ENCODE measurements around the gene RAD21L1.
"Not testable (repeated sequence)": the region's sequence is repeated elsewhere in the genome, so short reads cannot be mapped to it uniquely, and the experiment has no call there.

The RAD21L1 gene

DNA sequence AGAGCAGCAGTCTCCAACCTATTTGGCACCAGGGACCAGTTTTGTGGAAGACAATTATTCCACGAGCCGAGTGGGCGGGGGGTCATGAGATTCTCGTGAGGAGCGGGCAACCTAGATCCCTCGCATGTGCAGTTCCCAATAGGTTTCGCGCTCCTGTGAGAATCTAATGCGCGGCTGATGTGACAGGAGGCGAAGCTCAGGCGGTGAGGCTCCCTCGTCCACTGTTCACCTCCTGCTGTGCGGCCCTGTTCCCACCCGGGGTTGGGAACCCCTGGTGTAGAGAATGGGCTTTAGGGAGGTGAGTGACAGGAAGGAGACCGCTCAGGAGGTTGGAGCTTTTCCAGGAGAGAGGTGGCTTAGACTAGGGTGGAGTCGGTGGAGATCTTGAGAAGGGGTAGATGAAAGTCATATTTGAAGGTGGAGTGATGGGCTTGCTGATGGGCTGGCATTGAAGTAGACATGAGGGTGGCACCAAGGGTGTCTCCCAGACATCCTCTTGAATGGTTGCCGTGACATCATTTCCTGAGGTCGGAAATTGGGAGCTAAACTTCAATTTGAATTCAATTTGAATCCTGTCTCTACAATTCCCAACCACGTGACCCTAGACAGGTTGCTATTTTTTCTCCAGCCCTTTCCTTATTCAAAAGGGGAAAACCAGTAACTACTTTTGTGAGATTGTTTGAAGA, 1.5 kb upstream of the RAD21L1 start:
- DNase-seq (ENCODE audit: low read depth in 2 of 2, low spot score in 1 of 2), result no peak

GRCh38 chr20:1225263-1225782, 521 bp upstream of the RAD21L1 start:
- DNase-seq (ENCODE audit: low read depth in 2 of 2, low spot score in 1 of 2), result no peak

- DNase-seq (ENCODE audit: low read depth in 2 of 2, low spot score in 1 of 2), result no peak
Observed at GRCh38 chr20:1229541-1229940, 3.7 kb downstream of the RAD21L1 start.

- DNase-seq (ENCODE audit: low read depth in 2 of 2, low spot score in 1 of 2), result no peak
Observed at GRCh38 chr20:1232286-1233111, 6.7 kb downstream of the RAD21L1 start.

GRCh38 chr20:1240549-1240948, 14.7 kb downstream of the RAD21L1 start:
- no peak for DNase-seq (ENCODE audit: low read depth in 2 of 2, low spot score in 1 of 2)

GRCh38 chr20:1241456-1241855, 15.6 kb downstream of the RAD21L1 start:
- DNase-seq (ENCODE audit: low read depth in 2 of 2, low spot score in 1 of 2), result no peak

DNA sequence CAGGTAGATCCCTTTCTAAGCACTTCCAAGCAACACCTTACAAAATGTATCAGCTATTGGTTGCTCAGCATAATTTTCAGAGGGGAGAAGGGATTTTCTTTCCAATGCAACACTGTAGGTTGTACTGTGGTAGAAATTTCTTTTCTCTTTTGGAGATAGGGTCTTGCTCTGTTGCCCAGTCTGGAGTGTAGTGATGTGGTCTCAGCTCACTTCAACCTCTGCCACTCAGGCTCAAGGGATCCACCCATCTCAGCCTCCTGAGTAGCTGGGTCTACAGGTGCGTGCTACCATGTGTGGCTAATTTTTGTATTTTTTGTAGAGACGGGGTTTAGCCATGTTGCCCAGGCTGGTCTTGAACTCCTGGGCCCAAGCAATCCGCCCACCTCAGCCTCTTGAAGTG, 16.3 kb downstream of the RAD21L1 start:
- DNase-seq (ENCODE audit: low read depth in 2 of 2, low spot score in 1 of 2), result no peak

DNA sequence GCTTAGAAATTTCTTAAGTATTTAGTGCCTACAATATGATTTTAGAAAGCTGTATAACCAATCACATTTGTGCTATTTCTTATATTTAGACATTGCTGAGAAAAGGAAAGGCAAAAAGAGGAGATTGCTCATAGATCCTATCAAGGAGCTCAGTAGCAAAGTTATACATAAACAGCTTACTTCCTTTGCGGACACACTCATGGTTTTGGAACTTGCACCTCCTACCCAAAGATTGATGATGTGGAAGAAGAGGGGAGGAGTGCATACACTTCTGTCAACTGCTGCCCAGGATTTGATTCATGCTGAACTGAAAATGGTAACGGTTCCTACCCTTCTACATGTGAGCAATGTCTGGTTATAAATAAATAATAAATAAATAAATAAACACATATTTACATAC, 16.7 kb downstream of the RAD21L1 start:
- no peak for DNase-seq (ENCODE audit: low read depth in 2 of 2, low spot score in 1 of 2)

GRCh38 chr20:1245578-1245977, 19.7 kb downstream of the RAD21L1 start:
- DNase-seq (ENCODE audit: low read depth in 2 of 2, low spot score in 1 of 2), result no peak

DNA sequence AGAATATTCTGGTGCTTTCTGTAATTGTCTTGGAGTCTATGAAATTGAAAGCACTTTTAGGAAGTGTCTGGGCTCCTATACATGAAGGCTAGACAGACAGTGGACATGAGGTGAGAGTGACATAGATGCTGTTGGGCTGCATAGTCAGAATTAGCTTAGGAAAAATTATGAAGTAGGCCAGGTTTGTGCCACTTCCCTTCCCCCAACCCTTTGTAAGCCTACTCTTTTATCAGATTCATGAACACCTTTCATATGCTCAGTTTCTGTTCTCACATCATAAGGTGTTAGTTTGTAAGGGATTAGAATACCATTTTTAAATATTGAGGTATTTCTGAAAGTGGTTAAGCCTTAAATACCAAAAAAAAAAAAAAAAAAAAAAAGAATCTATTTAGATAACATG, 21.8 kb downstream of the RAD21L1 start:
- DNase-seq (ENCODE audit: low read depth in 2 of 2, low spot score in 1 of 2), result no peak

DNA sequence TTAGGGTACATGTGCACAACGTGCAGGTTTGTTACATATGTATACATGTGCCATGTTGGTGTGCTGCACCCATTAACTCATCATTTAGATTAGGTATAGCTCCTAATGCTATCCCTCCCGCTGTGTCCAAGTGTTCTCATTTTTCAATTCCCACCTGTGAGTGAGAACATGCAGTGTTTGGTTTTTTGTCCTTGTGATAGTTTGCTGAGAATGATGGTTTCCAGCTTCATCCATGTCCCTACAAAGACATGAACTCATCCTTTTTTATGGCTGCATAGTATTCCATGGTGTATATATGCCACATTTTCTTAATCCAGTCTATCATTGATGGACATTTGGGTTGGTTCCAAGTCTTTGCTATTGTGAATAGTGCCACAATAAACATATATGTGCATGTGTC, 24.4 kb downstream of the RAD21L1 start:
- DNase-seq (ENCODE audit: low read depth in 2 of 2, low spot score in 1 of 2), result not testable (repeated sequence)

- no peak for DNase-seq (ENCODE audit: low read depth in 2 of 2, low spot score in 1 of 2)
Observed at GRCh38 chr20:1252416-1252815, 26.6 kb downstream of the RAD21L1 start.

DNA sequence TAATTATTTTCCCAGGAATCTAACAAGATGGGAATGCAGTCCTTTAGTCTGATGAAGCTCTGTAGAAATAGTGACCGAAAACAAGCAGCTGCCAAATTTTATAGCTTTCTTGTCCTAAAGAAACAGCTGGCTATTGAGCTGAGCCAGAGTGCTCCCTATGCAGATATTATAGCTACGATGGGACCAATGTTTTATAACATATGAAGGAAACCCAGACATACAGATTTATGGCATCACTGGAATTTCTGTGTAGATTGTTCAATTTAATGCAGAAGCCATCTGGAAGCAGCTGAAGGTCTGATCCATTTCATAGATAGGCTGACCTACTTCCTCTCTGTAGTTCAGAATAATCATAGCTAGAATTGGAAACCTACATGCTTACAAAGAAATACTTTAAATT, 28.4 kb downstream of the RAD21L1 start:
- DNase-seq (ENCODE audit: low read depth in 2 of 2, low spot score in 1 of 2), result no peak

DNA sequence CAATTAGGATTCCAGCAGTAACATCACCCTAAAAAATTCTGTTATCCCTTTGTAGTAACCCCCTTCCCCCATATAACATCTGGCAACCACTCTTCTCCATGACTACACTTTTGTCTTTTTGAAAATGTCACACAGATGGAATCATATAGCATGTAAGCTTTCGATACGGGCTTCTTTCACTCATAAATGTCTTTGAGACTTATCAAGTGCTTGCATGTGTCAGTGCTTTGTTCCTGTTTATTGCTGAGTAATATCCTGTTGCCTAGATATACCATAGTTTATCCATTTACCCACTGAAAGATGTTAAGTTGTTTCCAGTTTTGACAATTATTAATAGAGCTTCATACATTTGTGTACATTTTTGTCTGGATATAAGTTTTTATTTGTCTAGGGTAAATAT, 29.8 kb downstream of the RAD21L1 start:
- no peak for DNase-seq (ENCODE audit: low read depth in 2 of 2, low spot score in 1 of 2)

DNA sequence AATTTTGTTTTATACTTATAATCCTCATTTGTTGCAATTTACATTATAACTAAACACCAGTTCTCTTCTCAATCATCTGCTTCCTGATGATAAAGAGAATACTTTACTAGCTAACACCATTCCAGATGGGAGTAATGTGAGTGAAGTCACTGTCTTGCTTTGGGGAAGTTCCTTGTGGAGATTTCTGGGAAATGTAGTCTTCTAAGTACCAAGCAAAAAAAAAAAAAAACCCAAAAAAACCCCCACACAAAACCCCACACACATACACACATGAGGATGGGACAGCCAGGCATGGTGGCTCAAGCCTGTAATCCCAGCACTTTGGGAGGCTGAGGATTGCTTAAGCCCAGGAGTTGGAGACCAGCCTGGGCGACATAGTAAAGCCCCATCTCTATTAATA, 38.0 kb downstream of the RAD21L1 start:
- DNase-seq (ENCODE audit: low read depth in 2 of 2, low spot score in 1 of 2), result no peak

DNA sequence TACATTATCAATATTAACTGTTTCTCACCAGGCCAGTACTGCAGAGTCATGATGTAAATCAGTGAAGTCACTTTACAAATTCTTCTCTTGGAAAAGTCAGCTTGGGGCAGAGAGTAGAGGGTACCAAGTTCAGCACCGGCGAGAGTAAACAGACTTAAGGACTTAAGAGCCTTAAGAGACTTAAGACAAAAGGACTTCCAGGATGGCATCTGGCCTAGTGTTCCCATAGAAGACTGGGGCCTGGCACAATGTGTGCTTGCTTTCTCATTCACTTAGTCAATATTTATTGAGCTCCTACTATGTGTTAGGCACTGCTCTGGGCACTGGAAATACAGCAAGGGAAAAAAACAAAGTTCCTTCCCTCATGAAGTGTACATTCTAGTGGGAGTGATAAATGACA, 38.9 kb downstream of the RAD21L1 start:
- DNase-seq (ENCODE audit: low read depth in 2 of 2, low spot score in 1 of 2), result no peak

DNA sequence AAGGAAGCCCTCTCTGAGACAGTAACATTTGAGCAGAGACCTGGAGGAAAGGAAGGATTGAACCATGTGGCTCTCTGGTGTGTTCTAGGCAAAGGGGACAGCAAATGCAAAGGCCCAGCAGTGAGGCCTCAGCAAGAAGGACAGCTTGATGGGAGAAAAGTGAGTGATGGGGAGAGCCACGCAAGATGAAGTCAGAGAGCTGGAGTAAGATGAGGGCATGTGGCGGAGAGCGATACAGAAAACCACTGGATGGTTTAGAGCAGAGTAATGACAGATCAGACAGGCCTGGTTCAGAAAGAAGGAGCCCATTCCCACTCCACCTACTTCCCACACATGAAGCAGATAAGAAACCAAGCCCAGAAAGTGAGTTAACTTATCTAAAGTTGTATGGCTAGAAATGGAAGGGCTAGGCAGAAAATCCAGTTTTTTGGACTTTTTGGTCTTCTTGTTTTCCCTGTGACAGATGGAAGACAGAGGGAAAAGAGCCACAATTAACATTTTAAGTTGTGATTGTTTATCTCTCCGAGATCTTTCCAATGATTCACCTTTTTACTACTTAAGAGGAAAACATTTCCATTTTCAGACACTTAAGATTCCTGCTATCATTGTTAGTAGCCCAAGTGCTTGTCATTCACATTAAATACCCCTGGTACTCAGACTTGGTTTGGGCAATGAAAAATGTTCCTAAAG, 39.5 kb downstream of the RAD21L1 start:
- no peak for DNase-seq (ENCODE audit: low read depth in 2 of 2, low spot score in 1 of 2)

DNA sequence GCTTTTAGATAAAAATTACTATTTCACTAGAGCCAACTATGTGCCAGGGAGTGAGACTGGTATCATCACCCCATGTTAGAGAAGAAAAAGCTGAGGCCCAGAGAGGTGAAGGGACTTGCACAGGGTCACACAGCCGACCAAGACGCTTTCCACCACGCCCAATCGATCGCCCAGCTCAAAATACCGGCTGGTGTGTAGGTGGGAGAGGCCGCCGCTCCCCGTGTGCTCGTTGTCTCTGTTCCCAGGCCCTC, 40.0 kb downstream of the RAD21L1 start:
- no peak for DNase-seq (ENCODE audit: low read depth in 2 of 2, low spot score in 1 of 2)

DNA sequence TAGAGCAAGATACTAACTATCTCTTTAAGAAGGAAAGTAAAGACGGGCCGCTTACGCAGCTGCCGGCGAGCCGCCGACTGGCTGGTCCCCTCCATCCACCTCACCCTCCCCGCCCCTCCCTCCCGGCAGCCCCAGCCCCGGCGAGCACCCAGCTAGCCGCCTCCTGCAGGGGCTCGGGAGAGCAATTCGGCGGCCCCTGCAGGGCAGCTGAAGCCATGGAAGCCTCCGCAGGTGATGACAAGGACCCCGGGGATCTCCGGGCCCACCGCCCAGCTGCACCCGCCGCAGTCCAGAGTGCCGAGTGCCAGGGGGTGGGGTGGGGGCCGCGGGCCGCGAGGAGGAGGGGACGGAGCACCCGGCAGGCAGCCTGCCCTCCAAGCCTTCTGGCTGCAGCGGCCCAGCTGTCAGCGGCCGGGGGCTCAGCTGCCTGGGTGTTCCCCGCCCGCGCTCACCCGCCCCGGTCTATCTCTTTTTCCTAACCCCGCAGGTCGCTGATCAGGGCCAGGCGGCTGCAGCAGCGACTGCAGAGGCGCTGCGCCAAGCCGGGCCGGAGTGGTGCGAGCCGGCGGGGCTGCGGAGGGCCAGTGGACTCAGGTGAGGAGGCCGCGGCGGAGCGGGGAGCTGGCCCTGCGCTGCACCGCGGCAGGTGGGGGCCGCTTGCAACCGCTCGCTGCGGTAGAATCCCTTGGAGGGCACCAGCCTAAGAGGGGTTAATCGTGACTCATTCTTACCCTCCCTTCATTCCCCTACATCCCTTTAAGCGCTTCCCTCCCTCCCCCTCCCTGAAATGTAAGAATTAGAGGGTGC, 40.5 kb downstream of the RAD21L1 start, which contains the start of gene SNPH:
Gene SNPH (plus strand): TSS at position 128 of the 807 bp plus-strand sequence. CDS start 29,946 bp downstream, outside the sequence.
- peak; percentile 24 to 52 for DNase-seq (ENCODE audit: low read depth in 2 of 2, low spot score in 1 of 2)

GRCh38 chr20:1267161-1267560, 41.3 kb downstream of the RAD21L1 start:
- DNase-seq (ENCODE audit: low read depth in 2 of 2, low spot score in 1 of 2), result no peak

DNA sequence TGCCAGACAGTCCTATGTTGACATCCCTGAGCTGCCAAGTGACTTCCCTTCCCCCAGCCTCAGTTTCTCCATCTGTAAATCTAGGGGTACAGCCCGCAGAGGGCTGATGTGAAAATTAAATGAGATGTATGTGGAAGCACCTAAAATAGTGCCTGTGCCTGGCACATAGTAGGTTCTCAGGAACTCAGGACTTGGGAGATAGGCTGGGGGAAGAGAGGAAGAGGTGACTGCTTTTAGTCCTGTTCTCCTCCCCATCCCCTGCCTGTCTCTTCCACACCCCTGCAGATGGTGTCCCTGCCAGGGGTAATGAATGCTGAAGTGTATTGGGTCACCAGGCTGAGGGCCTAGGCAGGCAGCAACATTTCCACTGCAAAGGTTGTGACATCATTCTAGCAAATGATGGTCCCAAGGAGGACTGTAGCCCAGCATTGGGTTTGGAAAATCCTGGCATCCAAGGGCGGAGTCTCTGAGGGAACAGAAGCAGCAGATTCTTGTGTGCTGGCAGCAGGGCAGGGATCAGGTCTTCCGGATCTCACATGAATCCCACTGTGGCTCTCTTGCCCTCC, 42.0 kb downstream of the RAD21L1 start:
- no peak for DNase-seq (ENCODE audit: low read depth in 2 of 2, low spot score in 1 of 2)
